ENCODE measurements around the gene DBNL.
"Not testable (repeated sequence)": the region's sequence is repeated elsewhere in the genome, so short reads cannot be mapped to it uniquely, and the experiment has no call there.

DBNL gene

GRCh38 chr7:44040493-44040891 lies 4.0 kb upstream of the DBNL start:
- FAIRE-seq; DNase-seq (ENCODE audit: insufficient read length, low spot score): not testable (repeated sequence)

DNA sequence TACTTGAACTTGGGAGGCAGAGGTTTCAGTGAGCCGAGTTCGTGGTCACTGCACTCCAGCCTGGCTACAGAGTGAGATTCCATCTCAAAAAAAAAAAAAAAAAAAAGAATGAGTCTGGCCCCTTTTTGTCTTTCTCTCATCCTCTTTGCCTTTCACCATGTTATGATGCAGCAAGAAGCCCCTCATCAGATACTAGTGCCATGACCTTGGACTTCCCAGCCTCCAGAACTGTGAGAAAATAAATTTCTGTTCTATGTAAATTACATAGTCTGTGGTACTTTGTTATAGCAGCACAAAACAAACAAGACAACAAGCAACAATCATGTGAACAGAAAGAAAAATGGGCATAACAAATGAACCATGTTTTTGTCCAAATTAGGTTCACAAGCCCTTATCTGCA lies 2.3 kb upstream of the DBNL start:
- FAIRE-seq, result no peak
- no peak for DNase-seq (ENCODE audit: insufficient read length, low spot score)

- no peak for DNase-seq (ENCODE audit: insufficient read length, low spot score)
- no peak for FAIRE-seq
Measured at GRCh38 chr7:44043902-44044301, 600 bp upstream of the DBNL start.

GRCh38 chr7:44045226-44046014 lies 918 bp downstream of the DBNL start:
- FAIRE-seq (no peak), DNase-seq (ENCODE audit: insufficient read length, low spot score) (no peak)

- DNase-seq (ENCODE audit: insufficient read length, low spot score), result no peak
- peak; percentile 89 for FAIRE-seq
Measured at GRCh38 chr7:44046321-44047061, 2.0 kb downstream of the DBNL start.

- FAIRE-seq (no peak), DNase-seq (ENCODE audit: insufficient read length, low spot score) (no peak)
Measured at GRCh38 chr7:44048031-44048795, 3.7 kb downstream of the DBNL start.

DNA sequence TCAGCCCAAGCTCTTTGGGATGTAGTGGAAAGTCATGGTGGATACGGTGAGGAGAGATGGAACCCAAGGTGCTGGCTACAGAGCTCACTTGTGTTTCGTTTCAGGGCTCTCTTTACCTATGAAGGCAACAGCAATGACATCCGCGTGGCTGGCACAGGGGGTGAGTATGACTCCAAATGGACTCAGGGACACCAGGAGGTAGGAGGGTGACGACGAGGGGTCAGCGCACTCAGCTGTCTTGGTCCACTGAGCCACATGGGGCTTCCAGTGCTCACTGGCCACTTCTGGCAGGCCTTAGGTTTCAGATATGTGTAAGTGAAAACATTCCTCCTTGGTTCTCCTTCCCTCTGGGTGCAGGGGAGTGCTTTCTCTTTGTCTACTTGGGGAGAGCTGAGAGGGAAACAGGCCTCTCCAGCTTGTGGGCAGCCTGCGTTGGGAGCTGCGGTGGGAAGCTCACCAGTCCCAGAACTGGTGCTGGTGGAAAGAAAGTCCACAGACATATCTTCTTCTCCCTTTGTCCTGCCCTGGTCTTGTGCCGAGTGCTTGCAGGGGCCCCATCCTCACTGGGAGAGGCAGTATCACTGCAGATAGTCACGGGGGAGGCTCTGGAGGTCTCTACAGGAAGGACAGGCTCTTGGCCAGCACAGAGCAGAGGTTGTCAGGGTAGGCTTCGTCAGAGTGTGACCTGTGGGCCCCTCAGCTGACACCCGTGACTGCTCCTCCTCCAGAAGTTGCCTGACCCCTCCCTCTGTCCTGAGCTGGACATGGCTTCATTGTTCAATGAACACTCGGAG lies 5.8 kb downstream of the DBNL start:
- DNase-seq (ENCODE audit: insufficient read length, low spot score) (no peak), FAIRE-seq (no peak)

- DNase-seq (ENCODE audit: insufficient read length, low spot score) (no peak), FAIRE-seq (no peak)
Measured at GRCh38 chr7:44050915-44051560, 6.5 kb downstream of the DBNL start.

DNA sequence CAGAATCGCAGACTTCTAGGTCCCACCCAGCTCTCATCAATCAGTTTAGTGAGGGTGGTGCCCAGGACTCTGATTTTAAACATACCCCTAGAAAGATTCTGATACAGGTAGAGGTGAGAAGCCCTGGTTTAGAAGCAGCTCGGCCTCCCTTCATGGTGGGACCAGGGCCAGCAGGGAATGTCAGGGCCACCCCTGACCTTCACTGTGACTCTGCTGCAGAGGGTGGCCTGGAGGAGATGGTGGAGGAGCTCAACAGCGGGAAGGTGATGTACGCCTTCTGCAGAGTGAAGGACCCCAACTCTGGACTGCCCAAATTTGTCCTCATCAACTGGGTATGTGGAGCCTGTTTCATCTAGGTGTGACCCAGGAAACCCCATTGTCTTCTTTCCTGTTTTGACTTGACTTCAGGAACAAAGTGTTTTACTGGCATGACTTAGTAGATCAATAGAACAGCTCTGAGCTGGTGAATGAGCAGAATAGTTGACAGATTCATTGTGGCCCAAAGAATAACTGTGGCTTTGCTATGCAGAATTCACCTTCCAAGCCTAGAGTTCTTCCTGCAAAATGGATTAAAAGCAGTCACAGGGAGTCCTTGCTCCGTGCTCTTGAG lies 7.2 kb downstream of the DBNL start:
- no peak for DNase-seq (ENCODE audit: insufficient read length, low spot score)
- no peak for FAIRE-seq

- FAIRE-seq (no peak), DNase-seq (ENCODE audit: insufficient read length, low spot score) (no peak)
Measured at GRCh38 chr7:44052771-44053365, 8.4 kb downstream of the DBNL start.

DNA sequence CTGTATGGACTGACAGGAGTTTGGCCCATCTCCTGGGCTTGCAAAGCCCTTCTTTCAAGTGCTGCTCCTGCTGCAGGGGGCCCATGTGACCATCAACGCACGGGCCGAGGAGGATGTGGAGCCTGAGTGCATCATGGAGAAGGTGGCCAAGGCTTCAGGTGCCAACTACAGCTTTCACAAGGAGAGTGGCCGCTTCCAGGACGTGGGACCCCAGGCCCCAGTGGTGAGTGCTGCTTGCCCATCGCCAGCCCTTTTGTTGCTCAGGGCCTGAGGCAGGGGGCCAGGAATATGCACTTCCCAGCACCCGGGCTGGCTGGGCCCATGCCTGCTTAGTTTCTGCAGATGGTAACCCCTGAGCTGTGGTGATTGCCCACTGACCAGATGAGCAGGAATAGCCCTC lies 12.2 kb downstream of the DBNL start:
- DNase-seq (ENCODE audit: insufficient read length, low spot score) (no peak), FAIRE-seq (no peak)

DNA sequence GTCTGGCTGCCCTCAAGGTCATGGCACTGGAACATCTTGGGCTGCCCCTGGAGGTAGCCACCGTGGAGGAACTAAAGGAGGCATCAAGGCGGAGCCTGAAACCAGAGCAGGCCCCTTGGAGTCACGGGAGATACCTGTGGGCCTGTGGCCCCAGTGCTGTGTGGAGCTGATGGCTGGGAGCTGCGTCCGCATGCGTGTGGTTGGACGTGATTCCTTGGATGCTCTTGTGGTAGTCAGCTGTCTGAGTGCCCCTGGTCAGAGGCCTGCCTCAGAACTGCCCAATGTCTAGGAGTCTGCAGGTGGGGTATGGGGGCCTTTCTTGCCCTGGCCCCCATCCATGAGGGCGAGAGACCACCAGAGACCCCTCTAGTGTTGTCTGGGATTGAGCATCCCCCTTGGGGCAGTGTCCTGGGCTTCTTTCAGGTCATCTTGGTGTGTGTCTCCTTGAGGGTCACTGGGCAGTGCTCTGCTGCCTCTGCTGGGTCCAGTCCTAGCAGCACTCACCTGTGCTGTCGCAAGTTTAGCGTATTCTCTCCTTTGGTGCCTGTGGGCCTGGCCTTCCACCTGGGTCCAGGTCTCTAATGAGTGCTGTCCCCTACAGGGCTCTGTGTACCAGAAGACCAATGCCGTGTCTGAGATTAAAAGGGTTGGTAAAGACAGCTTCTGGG lies 12.8 kb downstream of the DBNL start:
- DNase-seq (ENCODE audit: insufficient read length, low spot score), result no peak
- no peak for FAIRE-seq

DNA sequence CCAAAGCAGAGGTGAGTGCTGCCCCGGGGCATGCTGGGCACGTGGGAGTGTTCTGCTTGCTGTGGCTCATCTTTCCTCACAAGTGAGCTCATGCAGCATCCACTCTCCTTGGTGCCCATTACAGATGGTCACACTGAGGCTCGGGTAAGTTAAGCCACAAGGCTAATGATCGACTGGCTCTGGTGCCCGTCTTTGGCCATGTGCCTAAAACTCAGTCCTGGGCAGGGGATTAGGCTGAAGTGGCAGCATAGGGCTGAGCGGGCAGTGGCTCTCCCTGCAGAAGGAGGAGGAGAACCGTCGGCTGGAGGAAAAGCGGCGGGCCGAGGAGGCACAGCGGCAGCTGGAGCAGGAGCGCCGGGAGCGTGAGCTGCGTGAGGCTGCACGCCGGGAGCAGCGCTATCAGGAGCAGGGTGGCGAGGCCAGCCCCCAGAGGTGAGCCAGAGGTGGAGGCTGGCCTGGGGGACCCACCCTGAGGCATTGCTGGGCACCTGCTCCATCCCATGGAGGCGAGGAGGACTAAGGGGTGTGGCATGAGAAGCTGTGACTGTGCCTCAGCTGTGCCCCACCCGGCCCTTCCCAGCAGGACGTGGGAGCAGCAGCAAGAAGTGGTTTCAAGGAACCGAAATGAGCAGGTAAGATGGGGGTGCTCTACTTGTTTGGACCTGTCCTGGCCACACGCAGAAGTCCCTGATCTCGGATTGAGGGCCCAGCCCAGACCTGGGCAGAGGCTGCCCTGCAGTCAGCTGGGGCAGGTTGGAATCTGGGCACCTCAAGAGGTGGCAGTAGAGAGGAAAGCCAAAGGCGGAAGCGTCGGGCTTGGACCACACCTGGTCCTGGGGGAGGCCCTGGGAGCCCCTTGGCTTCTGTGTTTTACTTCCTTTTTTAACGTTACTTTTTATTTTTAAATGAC lies 13.6 kb downstream of the DBNL start:
- DNase-seq (ENCODE audit: insufficient read length, low spot score) (no peak), FAIRE-seq (no peak)

DNA sequence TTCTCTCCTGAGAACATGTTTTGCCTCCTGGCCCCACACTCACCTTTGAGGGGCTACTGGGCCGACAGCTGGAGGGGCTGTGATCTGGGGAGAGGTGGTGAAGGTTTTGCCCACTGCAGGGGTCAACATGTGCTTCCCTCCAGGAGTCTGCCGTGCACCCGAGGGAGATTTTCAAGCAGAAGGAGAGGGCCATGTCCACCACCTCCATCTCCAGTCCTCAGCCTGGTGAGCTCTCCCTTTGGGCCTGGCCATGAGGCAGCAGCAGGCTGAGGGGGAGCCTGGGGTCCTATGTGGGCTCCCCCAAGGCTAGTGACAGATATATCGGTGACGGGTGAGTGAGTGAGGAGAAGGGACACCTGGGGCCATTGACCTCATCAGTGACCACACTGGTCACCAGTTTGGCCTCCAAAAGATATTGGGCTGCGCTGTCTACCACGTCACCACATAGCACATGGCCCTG lies 14.3 kb downstream of the DBNL start:
- DNase-seq (ENCODE audit: insufficient read length, low spot score), result no peak
- FAIRE-seq, result no peak

DNA sequence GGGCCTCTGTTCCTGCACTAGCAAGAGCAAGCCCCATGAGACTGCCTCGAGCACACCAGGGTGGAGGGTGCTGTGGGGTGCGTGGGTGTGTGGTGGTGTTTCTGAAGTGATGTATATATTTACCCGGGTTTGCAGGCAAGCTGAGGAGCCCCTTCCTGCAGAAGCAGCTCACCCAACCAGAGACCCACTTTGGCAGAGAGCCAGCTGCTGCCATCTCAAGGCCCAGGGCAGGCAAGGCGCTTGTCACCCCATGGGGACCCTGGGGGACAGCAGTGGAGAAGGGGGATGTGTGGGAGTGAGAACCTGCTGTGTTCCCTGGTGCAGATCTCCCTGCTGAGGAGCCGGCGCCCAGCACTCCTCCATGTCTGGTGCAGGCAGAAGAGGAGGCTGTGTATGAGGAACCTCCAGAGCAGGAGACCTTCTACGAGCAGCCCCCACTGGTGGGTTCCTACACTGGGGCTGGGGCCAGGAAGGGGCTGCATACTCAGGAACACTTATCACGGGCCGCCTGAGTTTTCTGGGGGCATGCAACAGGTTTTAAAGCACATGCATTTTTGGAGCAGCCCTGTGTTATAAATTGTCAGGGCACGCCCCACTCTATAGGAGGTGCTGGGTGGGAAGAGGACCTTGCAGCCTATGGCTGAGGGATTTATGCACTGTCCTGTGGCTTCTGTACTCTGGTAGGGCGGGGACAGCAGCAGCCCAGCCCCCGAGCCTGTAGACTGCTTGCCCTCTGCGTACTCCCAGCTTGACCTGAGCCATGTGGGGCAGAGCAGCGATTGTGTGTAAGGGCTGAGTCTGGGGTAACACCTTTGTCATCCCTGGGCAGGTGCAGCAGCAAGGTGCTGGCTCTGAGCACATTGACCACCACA lies 15.0 kb downstream of the DBNL start:
- DNase-seq (ENCODE audit: insufficient read length, low spot score) (no peak), FAIRE-seq (no peak)

DNA sequence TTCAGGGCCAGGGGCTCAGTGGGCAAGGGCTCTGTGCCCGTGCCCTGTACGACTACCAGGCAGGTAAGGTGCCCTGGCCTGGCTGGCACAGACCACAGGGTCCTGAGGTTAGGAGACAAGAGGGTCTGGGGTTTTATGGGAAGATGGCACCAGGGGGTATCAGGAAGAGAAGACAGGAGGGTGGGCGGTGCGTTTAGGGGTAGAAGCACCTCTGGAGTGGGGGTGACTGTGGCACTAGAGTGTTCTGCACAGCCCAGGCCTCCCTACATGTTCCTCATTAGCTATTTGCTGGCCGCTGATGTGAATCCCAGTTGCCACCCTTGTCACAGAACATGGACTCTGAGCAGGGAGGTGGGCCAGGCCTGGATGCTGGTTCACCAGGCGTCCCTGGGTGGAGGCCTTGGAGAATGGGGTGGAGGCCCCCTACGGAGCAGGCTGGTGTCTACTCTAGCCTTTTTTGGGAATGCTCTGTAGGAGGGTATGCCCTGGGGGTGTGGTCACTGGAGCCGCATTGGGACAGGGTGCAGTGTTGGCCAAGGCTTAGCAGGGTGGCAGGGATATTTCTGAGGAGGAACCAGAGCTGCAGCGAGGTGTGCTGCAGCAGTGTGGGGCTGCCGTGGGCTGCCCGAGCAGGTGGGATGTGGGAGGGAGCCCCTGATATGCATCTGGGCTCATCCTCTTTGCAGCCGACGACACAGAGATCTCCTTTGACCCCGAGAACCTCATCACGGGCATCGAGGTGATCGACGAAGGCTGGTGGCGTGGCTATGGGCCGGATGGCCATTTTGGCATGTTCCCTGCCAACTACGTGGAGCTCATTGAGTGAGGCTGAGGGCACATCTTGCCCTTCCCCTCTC lies 15.8 kb downstream of the DBNL start:
- DNase-seq (ENCODE audit: insufficient read length, low spot score) (no peak), FAIRE-seq (no peak)
